Right renal cortex interstitium (tissue), 3 donors: Measurements from ENCODE around the gene PDZRN4. TPM values are rescaled to one million over a fixed set of nuclear protein-coding genes. Genes with fewer than 3 reads are reported as not detected.

Experiments used
- DNase-seq, 3 donors: peaks; one replicate each; pipeline ENCODE4 v3.0.0-alpha.2; 2013; ENCODE audit warnings: low read depth in 3 of 3, low spot score in 2 of 3
- polyA plus RNA-seq, 3 donors: library from polyadenylated mRNA; unstranded; fragments of 120-200 nt; gene quantifications; one replicate each; pipeline ENCODE4 v1.2.1, GENCODE V29; 2013; ENCODE audit not compliant: insufficient read length in 3 of 3

Gene PDZRN4
- polyA plus RNA-seq, 3 donors = 4.8 to 7.0 (median 5.7) TPM

DNA sequence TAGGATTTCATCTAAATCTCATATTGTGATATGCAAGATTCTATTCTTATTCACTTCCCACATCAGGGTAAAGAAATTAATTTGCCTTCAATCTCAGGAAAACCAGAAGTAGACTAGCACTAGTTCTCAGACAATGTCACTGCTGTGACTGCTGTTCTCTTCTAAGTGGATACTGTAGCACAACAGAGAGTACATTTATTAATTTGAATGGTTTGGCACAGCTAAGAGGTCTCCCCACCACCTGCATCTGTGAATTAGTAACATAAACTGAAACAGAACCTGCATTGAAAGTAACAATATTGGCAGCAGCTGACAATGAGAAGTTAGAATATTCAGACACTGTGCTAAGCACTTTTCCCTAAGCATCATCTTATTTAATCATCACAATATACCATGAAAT is 253.1 kb downstream of the PDZRN4 start:
- no peak for DNase-seq

DNA sequence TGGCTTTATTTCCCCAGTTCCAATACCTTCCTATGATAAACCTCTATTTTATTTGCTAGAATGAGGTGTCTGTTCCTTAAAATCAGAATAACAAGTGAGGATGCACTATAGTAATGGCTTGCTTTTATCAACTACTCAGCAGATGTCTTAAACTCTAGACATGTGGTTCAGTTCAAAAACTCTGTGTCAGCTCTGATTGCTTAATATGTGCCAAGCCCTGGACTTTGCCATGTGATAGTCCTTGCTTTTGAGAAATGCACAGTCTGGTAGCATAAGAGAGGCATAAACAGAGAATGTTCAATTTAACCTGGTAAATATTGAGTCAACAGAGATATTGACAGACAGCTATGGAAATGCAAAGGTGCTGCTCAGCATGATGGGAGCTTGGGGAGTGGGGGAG is 254.8 kb downstream of the PDZRN4 start:
- no peak for DNase-seq

DNA sequence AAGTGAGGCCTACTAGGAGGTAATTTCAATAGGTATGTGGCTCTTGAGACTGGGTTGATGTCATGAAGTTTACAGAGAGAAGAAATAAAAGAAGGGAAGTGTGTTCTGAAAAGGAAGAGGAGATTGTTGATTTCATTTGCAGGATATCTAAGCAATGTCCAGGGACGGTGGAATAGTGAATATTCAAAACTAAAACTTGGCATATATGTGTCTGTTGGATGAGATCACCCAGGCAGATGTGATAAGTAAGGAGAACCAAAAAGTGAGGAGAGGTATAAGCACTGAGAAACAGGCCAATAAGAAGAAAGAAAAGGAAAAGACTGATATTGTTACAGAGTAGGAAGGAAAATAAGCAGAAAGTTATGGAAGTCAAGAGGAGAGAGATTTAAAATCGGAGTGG is 255.6 kb downstream of the PDZRN4 start:
- DNase-seq = no peak

DNA sequence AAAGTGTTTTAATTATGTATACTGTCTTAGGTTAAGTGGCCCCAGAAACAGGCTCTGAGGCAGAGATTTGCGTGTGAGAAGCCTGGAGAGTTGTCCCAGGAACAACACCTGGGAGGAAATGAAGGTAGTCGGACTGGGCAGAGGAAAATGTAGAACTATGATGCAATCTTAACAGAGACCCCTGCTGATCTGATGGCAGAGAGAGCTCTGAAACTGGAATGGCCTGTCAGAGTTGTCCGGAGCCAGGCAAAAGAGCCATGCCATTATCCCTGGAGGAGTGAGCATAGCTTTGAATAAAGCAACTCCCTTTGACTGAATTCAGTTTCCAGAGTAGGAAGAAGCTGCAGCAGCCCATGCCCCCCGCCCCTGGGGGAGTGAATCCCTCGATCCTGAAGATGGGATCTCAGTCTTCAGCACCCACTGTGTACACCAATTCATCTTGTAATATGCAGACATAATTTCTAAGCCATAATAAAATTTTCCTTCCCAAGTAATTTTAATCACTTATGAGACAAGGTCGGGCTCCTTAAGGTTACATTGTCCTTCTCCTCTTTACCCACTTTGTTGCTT is 264.8 kb downstream of the PDZRN4 start:
- no peak for DNase-seq

DNA sequence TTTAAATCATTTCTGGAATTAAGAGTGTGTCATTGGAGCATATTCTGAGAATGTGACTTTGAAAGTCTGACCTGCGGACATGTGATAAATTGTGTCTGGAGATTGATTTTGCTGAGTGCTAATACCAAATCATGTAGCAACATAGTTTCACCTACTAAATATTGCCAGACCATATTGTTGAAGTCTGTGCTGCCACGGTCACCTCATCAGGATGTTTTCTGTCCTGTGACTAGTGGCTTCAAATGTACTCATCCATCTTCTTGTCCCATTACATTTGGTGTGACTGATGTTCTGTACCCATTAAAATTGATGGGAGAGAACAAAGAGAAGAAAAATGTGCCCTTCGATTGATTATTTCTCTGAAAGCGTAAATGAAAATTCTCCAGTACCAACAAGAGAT is 265.3 kb downstream of the PDZRN4 start:
- no peak for DNase-seq

DNA sequence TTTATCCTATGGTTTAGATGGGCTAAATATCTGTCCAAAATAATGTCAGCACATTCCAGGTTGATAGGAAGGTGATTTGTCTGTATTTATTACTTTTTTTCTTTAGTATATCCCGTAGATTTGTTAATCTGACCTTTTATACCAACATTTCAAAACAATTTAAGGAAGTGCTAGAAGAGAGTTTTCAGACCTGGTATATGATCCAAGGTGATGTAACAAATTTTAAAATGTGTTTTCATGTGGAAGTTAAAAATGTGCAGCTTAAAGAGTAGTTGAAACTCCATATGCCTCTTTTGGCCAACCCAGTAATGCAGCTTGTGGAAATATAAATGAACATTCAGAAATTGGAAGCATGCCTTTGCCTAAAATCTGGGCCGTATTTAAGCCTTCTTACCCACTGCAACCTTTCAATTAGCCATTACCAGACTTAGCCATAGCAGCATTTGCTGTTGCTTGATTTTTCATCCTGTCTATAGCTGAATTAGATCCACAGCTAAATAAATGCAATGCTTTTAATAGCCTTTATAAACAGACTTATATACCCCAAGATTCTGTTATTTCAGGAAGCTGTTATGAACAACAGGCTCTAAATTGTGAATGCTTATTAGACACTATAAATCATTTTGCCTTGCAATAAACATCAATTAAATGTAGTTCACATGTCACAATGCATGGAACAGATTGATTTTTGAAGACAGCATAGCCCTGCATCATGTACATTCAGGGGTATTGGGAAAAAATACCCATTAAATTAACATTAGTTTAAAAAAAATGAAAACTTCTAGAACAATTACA is 271.2 kb downstream of the PDZRN4 start:
- no peak for DNase-seq

DNA sequence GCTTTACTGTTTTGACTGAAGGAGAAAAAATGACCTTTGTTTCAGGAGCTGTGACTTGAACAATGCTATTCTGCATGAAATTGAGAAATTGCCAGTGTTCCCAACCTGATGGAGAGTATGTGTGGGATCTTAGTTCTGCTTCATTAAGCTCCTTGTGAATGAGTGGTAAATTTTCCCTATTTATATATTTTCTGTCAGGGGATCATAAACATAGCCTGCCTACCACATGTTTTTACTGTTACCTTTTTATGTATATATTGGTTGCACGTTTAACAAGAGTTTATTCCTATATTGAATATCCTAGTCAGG is 271.7 kb downstream of the PDZRN4 start:
- DNase-seq = no peak

DNA sequence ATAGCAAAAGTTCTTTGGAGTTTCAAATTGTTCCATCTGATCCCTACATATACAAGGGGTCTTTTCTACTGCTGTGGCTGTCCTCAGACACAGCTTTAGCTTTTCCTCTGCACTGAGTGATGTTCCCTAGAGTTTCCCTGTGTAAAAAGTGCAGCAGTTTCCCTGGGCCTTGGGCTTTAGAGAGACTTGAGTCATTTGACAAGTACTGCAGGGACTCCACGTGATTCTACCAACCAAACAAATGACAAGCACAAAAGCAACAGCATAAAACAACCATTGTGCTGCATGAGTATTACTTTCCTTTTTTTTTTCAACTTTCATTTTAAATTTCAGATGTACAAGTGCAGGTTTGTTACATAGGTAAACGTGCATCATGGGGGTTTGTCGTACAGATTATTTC is 272.8 kb downstream of the PDZRN4 start:
- no peak for DNase-seq

DNA sequence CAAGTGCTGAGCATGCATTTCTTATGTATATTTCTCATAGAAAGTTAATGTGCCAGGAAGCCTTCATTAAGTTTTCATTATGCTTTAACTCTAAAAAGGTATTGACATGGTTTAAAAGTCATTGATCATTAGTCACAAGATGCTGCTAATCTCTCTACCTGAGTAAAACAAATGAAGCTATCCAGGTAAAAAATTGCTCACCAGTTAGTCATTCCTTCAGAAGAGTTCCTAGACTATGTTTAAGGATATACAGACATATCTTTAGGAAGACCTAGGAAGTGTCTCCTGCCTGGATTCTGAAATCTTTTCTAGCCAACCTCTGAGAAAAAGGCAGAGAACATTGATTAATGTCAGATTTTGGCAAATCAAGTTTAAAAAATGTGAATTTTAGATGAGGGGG is 274.2 kb downstream of the PDZRN4 start:
- no peak for DNase-seq

DNA sequence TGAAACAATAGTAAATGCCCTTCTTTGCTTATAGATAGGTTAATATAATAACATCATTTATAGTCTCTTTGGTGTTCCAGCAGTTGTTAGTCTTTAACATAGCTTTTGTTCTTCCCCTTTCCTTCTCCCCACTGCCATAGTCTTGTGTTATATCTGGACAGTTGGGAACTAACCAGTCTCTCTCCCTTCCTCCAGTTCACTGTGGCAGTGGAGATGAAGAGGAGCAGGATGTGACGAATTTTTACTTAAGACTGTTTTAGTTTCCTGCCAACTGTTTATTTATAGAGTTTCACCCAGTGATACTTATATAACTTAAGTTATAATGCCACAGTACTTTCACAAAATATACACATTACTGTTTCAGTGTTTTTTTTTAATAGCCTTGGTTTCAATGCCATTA is 277.4 kb downstream of the PDZRN4 start:
- no peak for DNase-seq

DNA sequence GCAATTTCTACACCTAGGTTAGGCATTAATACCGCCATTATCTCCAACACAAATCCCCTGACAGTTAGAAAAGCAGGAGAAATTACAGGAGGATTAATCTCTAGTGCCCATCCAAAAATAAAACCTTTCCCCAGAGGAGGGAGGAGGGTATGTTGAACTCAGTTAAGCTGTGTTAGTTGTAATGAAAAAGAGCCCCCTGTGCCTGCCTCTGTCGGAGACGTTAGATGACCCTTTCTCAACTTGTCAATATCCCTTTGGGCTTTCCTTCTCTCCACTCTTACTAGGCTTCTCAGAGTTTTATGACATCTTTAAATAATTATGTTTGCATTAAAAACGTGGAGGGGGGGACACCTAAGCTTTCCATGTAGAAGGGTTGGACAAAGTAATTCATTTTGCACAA is 278.2 kb downstream of the PDZRN4 start:
- no peak for DNase-seq

DNA sequence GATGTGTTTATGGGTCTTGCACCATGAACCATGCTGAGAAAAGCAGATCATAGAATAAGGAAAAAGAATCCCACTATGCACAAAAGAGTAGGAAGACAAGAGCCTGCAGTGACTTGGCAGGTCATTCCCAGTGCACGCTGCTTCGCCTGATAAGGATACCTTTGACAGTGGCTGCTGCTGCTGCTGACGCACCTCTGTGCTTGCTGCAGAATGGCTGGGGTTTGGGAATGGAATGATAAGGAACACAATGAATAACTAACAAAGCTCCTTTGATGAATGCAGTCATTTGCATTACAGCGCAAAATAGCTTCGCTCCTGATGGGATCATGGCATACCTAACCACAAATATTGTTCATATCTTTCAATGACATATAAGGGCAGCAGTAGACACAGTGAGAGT is 278.7 kb downstream of the PDZRN4 start:
- DNase-seq = no peak

DNA sequence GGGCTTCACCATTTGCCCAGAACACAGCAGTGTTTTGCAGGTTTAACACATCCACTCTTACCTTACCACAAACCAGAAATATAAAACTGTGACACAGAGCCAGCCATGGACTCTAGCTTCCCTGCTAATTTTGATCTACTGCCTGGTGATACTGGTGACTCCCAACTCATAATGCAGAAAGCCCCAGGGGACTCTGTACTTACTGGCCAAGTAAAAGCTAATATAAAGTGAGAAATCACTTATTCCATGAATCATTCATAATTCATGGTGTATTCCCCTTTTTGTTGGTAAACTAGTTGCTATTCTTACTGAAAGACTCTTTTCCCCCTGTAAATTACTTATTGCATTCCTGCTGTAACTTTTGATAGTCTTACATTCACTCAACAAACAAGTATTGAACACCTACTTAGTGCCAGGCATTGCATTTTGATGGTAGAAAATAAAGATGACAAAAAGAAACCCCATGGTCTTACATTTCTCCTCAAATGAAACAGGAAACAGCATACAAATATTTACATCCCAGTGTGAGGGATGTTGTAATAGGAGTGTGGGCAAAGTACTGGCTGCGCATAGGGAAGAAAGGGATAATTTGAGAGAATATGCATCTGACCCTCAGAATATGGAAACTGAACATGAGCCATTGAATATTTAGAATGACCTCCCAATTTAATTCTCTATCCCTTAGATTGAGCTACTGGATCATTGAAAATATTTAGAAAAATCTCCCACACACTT is 279.6 kb downstream of the PDZRN4 start:
- no peak for DNase-seq

DNA sequence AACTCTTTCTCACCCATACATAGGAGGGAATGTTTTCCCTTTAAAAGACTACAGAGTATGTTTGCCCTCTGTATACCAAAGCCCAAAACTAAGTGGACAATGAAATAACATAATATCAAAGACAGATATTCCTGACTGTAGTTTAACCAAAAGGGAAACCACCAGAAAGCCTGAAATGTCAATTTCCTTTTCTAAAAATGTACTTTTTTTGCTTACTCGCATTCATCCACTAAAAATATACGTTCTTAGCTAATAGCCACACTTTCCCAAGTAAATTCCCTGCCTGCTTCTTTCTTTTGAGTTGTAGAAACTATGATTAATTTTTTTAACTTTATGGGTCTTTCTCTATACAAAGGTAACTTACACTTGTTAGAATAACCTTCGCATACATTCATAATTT is 280.2 kb downstream of the PDZRN4 start:
- DNase-seq = no peak

DNA sequence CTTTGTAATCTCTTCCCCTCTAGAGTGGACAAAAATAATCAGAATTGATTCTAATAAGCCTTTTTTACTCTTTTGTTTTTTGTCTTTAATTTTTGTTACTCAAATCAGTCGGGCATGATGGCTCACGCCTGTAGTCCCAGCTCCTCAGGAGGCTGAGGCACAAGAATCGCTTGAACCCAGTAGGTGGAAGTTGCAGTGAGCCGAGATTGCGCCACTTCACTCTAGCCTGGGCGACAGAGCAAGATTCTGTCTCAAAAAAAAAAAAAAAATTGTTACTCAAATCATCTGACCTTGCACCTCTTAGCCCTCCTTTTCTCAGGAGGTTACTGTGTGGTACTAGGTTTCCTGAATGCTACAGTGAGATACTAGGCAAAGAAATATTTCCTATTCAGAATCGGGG is 280.6 kb downstream of the PDZRN4 start:
- DNase-seq = no peak

DNA sequence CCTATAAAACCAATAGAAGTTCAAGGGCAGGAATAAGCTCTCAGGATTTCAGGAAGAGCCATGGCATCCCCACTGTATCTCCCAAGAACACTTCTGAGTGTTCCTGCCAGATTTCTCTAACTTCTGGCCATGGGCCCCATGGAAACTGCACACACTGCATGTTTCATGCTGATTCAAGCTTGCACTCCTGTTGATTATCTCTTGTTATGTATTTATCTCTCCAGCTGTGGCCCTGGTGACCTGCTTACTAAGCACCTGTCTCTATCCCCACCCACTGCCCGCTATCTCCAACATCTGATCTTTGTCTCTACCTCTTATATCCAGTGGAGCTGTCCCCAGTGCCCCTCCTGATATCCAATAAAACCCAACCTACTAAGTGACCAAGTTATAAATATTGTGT is 285.3 kb downstream of the PDZRN4 start:
- no peak for DNase-seq

DNA sequence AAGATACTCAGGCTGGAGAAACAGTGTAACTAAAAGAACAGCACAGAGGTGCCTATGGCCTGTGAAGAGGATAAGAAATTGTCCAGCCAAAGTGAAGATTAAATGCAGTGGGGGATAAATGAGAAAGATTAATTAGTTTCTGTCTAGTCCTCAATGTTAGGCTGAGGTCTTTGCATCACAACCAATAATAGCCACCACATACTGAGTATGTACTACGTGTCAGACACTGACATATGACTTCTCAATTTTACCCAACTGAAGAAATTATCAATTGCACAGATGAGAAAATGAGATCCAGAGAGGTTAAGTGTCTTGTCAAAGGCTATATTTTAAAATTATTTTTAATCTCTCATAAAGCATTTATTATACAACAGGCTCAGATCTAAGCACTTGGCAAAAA is 285.9 kb downstream of the PDZRN4 start:
- no peak for DNase-seq

DNA sequence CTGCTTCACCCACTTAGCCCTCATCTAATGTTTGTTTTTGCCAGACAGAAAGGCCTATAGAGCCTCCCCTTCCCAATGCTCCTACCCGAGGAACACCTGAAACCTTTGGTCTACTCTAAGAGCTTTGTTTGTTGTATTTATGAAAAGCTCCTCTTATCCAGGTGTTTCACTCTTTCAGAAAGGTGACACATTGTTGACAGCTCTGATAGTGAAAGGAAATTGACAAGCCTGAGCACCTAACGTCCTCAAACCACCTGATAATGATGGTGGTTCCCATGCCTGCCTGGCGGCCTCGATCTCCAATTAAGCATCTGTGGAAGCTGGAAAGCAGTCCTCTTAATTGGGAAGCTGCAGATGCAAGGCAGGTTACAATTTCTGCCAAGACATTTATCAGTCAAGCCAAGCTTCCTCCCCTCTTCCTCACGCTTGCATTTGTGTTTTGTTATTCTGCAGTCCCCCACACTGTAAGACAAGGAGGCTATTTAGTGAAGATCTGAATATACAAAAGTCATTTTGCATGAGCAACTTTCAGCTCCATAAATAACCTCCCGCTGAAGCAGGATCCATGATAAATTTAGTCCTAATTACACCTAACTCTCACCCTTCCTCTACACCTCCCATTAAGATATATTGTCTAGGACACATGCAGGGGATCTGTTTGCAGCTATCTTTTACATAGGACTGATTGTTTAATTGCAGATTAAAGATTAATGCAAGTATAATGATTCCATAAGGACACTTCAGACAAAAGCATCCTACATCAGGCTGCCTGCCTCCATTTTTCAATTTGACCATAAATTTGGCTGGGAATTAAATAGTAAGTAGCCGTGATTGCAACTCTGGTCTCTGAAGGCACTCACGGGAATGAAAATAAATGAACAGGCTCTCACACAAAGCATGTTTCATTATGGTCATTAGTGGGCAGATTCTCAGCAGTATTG is 288.6 kb downstream of the PDZRN4 start:
- peak in 2 of 3 donors; percentile 13 to 24 for DNase-seq

DNA sequence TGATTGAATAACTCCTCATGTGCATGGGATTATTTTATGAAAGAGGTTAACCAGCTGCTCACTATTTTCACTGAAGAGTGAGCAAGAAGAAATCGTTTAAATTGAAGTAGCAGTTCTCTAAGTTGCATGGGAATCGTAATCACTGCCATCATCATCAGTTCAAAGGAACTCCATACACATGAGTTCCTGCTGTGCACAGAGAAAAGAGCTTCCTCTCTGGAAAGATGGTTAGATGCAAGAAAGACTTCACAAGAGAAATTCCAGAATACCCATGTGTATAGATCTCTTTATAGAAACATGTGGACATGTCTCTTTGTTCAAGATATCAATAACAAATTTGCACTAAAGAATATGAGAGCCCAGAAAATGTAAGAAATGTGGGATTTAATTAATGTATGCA is 291.3 kb downstream of the PDZRN4 start:
- no peak for DNase-seq

DNA sequence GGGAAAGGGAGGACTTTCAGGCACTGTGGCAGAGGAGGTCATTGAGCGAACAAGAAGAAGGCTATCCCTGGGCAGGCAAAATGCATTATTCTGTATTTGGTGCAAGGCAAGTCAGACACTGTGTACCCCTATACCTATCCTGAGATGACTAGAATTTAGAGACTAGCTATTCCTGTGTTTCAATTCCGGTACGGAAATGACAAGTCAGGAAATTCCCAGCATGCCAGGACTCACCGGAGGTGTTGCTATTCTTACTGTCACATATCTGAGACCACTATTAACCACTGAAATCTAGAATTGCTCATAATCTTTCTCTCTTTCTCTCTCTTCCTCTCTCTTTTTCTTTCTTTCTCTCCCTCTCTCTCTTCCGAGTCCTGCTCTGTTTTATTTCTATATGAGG is 297.1 kb downstream of the PDZRN4 start:
- no peak for DNase-seq

DNA sequence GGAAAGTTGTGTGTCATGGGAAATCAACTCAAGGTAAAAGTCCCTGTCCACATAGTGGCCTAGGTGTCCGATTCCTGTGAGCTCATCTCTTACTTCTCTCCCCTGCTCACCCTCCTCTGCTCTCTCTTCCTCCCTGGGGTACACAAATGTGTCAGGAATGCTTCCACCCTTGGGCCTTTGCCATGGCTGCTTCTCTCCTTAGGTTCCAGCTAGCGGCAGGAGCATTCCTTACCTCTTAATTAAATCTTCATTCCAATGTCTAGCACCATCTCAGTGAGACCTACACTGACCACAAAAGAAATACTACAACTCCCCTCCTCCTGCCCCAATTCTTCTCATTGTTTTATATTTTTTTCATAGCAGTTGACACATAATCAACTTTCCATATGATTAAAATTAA is 298.6 kb downstream of the PDZRN4 start:
- DNase-seq = no peak
